ENCODE results near the gene KBTBD2.
"Not testable (repeated sequence)": the region's sequence is repeated elsewhere in the genome, so short reads cannot be mapped to it uniquely, and the experiment has no call there.

Gene KBTBD2

GRCh38 chr7:32893207-32893524 is 1.6 kb upstream of the KBTBD2 start:
- DNase-seq (ENCODE audit: low read depth) = no peak

- peak; percentile 53 for DNase-seq (ENCODE audit: low read depth)
Measured at GRCh38 chr7:32892521-32893206, 1.1 kb upstream of the KBTBD2 start.

GRCh38 chr7:32891800-32892520 is 400 bp upstream of the KBTBD2 start:
- peak; percentile 95 for DNase-seq (ENCODE audit: low read depth)

GRCh38 chr7:32890793-32891042 is 842 bp downstream of the KBTBD2 start:
- DNase-seq (ENCODE audit: low read depth) = no peak

- DNase-seq (ENCODE audit: low read depth) = peak; percentile 75
Measured at GRCh38 chr7:32890010-32890792, 1.4 kb downstream of the KBTBD2 start.

GRCh38 chr7:32888505-32888904 is 3.1 kb downstream of the KBTBD2 start:
- no peak for DNase-seq (ENCODE audit: low read depth)

- DNase-seq (ENCODE audit: low read depth) = no peak
Measured at GRCh38 chr7:32887395-32887794, 4.2 kb downstream of the KBTBD2 start.

- peak; percentile 19 for DNase-seq (ENCODE audit: low read depth)
Measured at GRCh38 chr7:32881074-32881982, 10.2 kb downstream of the KBTBD2 start.

- peak; percentile 37 for DNase-seq (ENCODE audit: low read depth)
Measured at GRCh38 chr7:32879460-32879859, 12.1 kb downstream of the KBTBD2 start.

- DNase-seq (ENCODE audit: low read depth) = not testable (repeated sequence)
Measured at GRCh38 chr7:32878023-32878422, 13.5 kb downstream of the KBTBD2 start.

- no peak for DNase-seq (ENCODE audit: low read depth)
Measured at GRCh38 chr7:32872421-32872820, 19.1 kb downstream of the KBTBD2 start.

- peak; percentile 3 for DNase-seq (ENCODE audit: low read depth)
Measured at GRCh38 chr7:32871624-32872371, 19.8 kb downstream of the KBTBD2 start.

- DNase-seq (ENCODE audit: low read depth) = no peak
Measured at GRCh38 chr7:32870298-32870697, 21.3 kb downstream of the KBTBD2 start.

- no peak for DNase-seq (ENCODE audit: low read depth)
Measured at GRCh38 chr7:32869716-32870115, 21.8 kb downstream of the KBTBD2 start.

GRCh38 chr7:32868116-32868515 is 23.4 kb downstream of the KBTBD2 start:
- DNase-seq (ENCODE audit: low read depth) = no peak

GRCh38 chr7:32865448-32866030 is 26.0 kb downstream of the KBTBD2 start:
- no peak for DNase-seq (ENCODE audit: low read depth)

- DNase-seq (ENCODE audit: low read depth) = not testable (repeated sequence)
Measured at GRCh38 chr7:32863872-32864271, 27.7 kb downstream of the KBTBD2 start.

- no peak for DNase-seq (ENCODE audit: low read depth)
Measured at GRCh38 chr7:32860090-32860489, 31.5 kb downstream of the KBTBD2 start.

GRCh38 chr7:32858648-32859047 is 32.9 kb downstream of the KBTBD2 start:
- DNase-seq (ENCODE audit: low read depth) = no peak

GRCh38 chr7:32857063-32857462 is 34.5 kb downstream of the KBTBD2 start:
- DNase-seq (ENCODE audit: low read depth) = not testable (repeated sequence)

Data from fibroblast of gingiva (primary cell).